ENCODE measurements around the gene CASP12.

Gene CASP12

GRCh38 chr11:104893876-104894275 is 4.4 kb downstream of the CASP12 start:
- Histone ChIP-seq H3K27ac (no peak overlapping the region), H3K9me3 (ENCODE audit: control insufficient read depth, low read length) (no peaks in the 10 kb centered on the region), H3K4me1 (no peaks in the 10 kb centered on the region), H3K9ac (no peak overlapping the region), H3K4me2 (ENCODE audit: low read length) (no peak overlapping the region), H3K36me3 (ENCODE audit: control insufficient read depth, insufficient read depth, low read length) (no peaks in the 10 kb centered on the region), H3K27me3 (ENCODE audit: control insufficient read depth, insufficient read depth, low read length) (no peaks in the 10 kb centered on the region), H3K4me3 (ENCODE audit: low read depth, low read length) (no peak overlapping the region), H3K79me2 (no peaks in the 10 kb centered on the region), H2AFZ (no peak overlapping the region)
- no peak for TF ChIP-seq CTCF (IDR thresholded peaks at IDR 0.05)

GRCh38 chr11:104892723-104893511 is 5.3 kb downstream of the CASP12 start:
- no peak for TF ChIP-seq CTCF (IDR thresholded peaks at IDR 0.05)
- no peak overlapping the region for H3K27ac ChIP-seq

GRCh38 chr11:104891135-104891534 is 7.1 kb downstream of the CASP12 start:
- Histone ChIP-seq H3K9ac (no peak overlapping the region), H3K36me3 (ENCODE audit: control insufficient read depth, insufficient read depth, low read length) (no peaks in the 10 kb centered on the region), H3K27me3 (ENCODE audit: control insufficient read depth, insufficient read depth, low read length) (no peaks in the 10 kb centered on the region), H3K4me1 (no peaks in the 10 kb centered on the region), H2AFZ (no peak overlapping the region), H3K79me2 (no peaks in the 10 kb centered on the region), H3K9me3 (ENCODE audit: control insufficient read depth, low read length) (no peaks in the 10 kb centered on the region), H3K27ac (no peak overlapping the region), H3K4me3 (ENCODE audit: low read depth, low read length) (no peak overlapping the region), H3K4me2 (ENCODE audit: low read length) (no peak overlapping the region)
- no peak for TF ChIP-seq CTCF (IDR thresholded peaks at IDR 0.05)

More at GRCh38 chr11:104892723-104893511, 5.3 kb downstream of the CASP12 start:
- H3K36me3 ChIP-seq (ENCODE audit: control insufficient read depth, insufficient read depth, low read length), result no peaks in the 10 kb centered on the region
- H3K9me3 ChIP-seq (ENCODE audit: control insufficient read depth, low read length), result no peaks in the 10 kb centered on the region
- H3K4me3 ChIP-seq (ENCODE audit: low read depth, low read length), result peak overlapping the region; percentile 22
- H3K79me2 ChIP-seq, result no peaks in the 10 kb centered on the region
- H2AFZ ChIP-seq, result peak overlapping the region; percentile 22
- no peak overlapping the region for H3K4me2 ChIP-seq (ENCODE audit: low read length)
- H3K27me3 ChIP-seq (ENCODE audit: control insufficient read depth, insufficient read depth, low read length), result no peaks in the 10 kb centered on the region
- no peaks in the 10 kb centered on the region for H3K4me1 ChIP-seq
- no peak overlapping the region for H3K9ac ChIP-seq

- no peak overlapping the region for H3K9ac ChIP-seq
- H3K9me3 ChIP-seq (ENCODE audit: control insufficient read depth, low read length), result no peaks in the 10 kb centered on the region
- no peak overlapping the region for H3K4me3 ChIP-seq (ENCODE audit: low read depth, low read length)
- no peaks in the 10 kb centered on the region for H3K36me3 ChIP-seq (ENCODE audit: control insufficient read depth, insufficient read depth, low read length)
- no peak for TF ChIP-seq CTCF (IDR thresholded peaks at IDR 0.05)
- no peaks in the 10 kb centered on the region for H3K27me3 ChIP-seq (ENCODE audit: control insufficient read depth, insufficient read depth, low read length)
- H3K4me2 ChIP-seq (ENCODE audit: low read length), result no peak overlapping the region
- H3K79me2 ChIP-seq, result no peaks in the 10 kb centered on the region
- H3K4me1 ChIP-seq, result no peaks in the 10 kb centered on the region
- H2AFZ ChIP-seq, result no peak overlapping the region
- H3K27ac ChIP-seq, result no peak overlapping the region
Measured at GRCh38 chr11:104883342-104883741, 14.9 kb downstream of the CASP12 start.

All from parathyroid adenoma (tissue), 2 donors.